K562 (cell line): Measurements from ENCODE around the gene EYA2. TPM values are rescaled to one million over a fixed set of nuclear protein-coding genes. Genes with fewer than 3 reads are reported as not detected.

Experiments used
- ATF1 ChIP-seq, 2 experiments: fragments of 450-650 bp in 1 of 2; IDR thresholded peaks; 2 replicates each; pipeline ENCODE4 v1.6.1; 2016; ENCODE audit warnings: missing compliant biosample characterization in 1 of 2, missing genetic modification characterization in 1 of 2
- BHLHE40 ChIP-seq: IDR thresholded peaks from 2 replicates; pipeline ENCODE4 v1.6.1; 2011; ENCODE audit warnings: low read length, improper control_type of control experiment
- CHCHD3 ChIP-seq: fragments of 250-450 bp; sonication (Bioruptor Pico); IDR thresholded peaks from 2 replicates; pipeline ENCODE4 v2.1.2; 2022; ENCODE audit warnings: mild to moderate bottlenecking
- CREM ChIP-seq: IDR thresholded peaks from 2 replicates; pipeline ENCODE4 v1.6.1; 2014; ENCODE audit warnings: antibody characterized with exemption, low read depth
- CSDE1 ChIP-seq, 2 experiments: fragments of 450-650 bp; IDR thresholded peaks; 2 replicates each; pipeline ENCODE4 v1.6.1; 2016; ENCODE audit warnings: mild to moderate bottlenecking in 1 of 2
- CTCF ChIP-seq, 3 experiments: IDR thresholded peaks in 2 of 3; conservative IDR thresholded peaks in 1 of 3; 2 replicates each; pipeline ENCODE4 v1.5.1; 2011 to 2012; ENCODE audit warnings: low read length in 3 of 3, mild to moderate bottlenecking in 3 of 3, control low read depth in 2 of 3, improper control_type of control experiment in 1 of 3, inconsistent platforms in 1 of 3, low read depth in 1 of 3, mixed read lengths in 1 of 3, moderate library complexity in 1 of 3; ENCODE audit not compliant: insufficient read depth in 2 of 3
- E2F6 ChIP-seq, 2 experiments: IDR thresholded peaks; 2 replicates each; pipeline ENCODE4 v1.6.1; 2011; ENCODE audit warnings: borderline replicate concordance in 1 of 2, control low read depth in 1 of 2, low read depth in 1 of 2, low read length in 1 of 2, mild to moderate bottlenecking in 1 of 2, mixed read lengths in 1 of 2, moderate library complexity in 1 of 2; ENCODE audit not compliant: insufficient read depth in 1 of 2, insufficient read length in 1 of 2, poor library complexity in 1 of 2, severe bottlenecking in 1 of 2; ENCODE audit errors: extremely low read depth in 1 of 2
- ESRRB ChIP-seq: fragments of 250-450 bp; sonication (Bioruptor Pico); IDR thresholded peaks from 2 replicates; pipeline ENCODE4 v1.5.0; 2020; ENCODE audit warnings: mild to moderate bottlenecking, moderate library complexity, borderline replicate concordance
- FOXA3 ChIP-seq, 2 experiments: fragments of 450-650 bp in 1 of 2; sonication (generic) in 1 of 2; formaldehyde crosslinking; IDR thresholded peaks in 1 of 2; conservative IDR thresholded peaks in 1 of 2; 2 replicates each; pipeline versions ENCODE4 v1.4.0 to v1.8.0; 2020 to 2022; ENCODE audit warnings: mild to moderate bottlenecking in 2 of 2, missing genetic modification reagents in 1 of 2
- KDM1A ChIP-seq, 2 experiments: fragments of 450-650 bp; IDR thresholded peaks; 2 replicates each; pipeline ENCODE4 v1.6.1; 2016; ENCODE audit warnings: mild to moderate bottlenecking in 2 of 2
- MYC ChIP-seq, 2 experiments: fragments of 250-450 bp in 1 of 2; sonication (Bioruptor Pico) in 1 of 2; IDR thresholded peaks; 2 replicates each; pipeline versions ENCODE4 v1.5.1 to v1.6.1; 2012 to 2021; ENCODE audit warnings: low read depth in 2 of 2, borderline replicate concordance in 1 of 2, improper control_type of control experiment in 1 of 2, low read length in 1 of 2, mild to moderate bottlenecking in 1 of 2, moderate library complexity in 1 of 2
- RBM17 ChIP-seq: fragments of 200-400 bp; formaldehyde crosslinking; IDR thresholded peaks from 2 replicates; pipeline ENCODE4 v1.6.1; 2017; ENCODE audit warnings: low read depth, mild to moderate bottlenecking, low read length, borderline replicate concordance
- SAFB2 ChIP-seq: fragments of 200-400 bp; formaldehyde crosslinking; IDR thresholded peaks from 2 replicates; pipeline ENCODE4 v1.6.1; 2018; ENCODE audit warnings: borderline replicate concordance, low read length, low read depth, moderate library complexity; ENCODE audit not compliant: severe bottlenecking
- THAP12 ChIP-seq: fragments of 250-450 bp; sonication (Bioruptor Pico); IDR thresholded peaks from 2 replicates; pipeline ENCODE4 v1.9.0; 2021; ENCODE audit warnings: mild to moderate bottlenecking, inconsistent platforms
- THRAP3 ChIP-seq: fragments of 450-650 bp; IDR thresholded peaks from 2 replicates; pipeline ENCODE4 v1.6.1; 2016; ENCODE audit warnings: mild to moderate bottlenecking, inconsistent platforms, borderline replicate concordance
- USF1 ChIP-seq: sonication (generic); formaldehyde crosslinking; IDR thresholded peaks from 2 replicates; pipeline ENCODE4 v1.9.0; 2022; ENCODE audit warnings: mild to moderate bottlenecking, missing genetic modification reagents
- ZNF23 ChIP-seq: fragments of 250-450 bp; sonication (Bioruptor Pico); IDR thresholded peaks from 2 replicates; pipeline ENCODE4 v1.4.0; 2020; ENCODE audit warnings: mild to moderate bottlenecking
- ZNF311 ChIP-seq: fragments of 250-450 bp; sonication (Bioruptor Pico); IDR thresholded peaks from 2 replicates; pipeline ENCODE4 v1.4.0; 2020; ENCODE audit warnings: mild to moderate bottlenecking, moderate library complexity
- ZNF398 ChIP-seq: fragments of 250-450 bp; sonication (Bioruptor Pico); IDR thresholded peaks from 2 replicates; pipeline ENCODE4 v1.8.0; 2021; ENCODE audit warnings: moderate library complexity, mild to moderate bottlenecking, inconsistent platforms
- ZNF696 ChIP-seq: fragments of 250-450 bp; sonication (Bioruptor Pico); conservative IDR thresholded peaks from 2 replicates; pipeline ENCODE4 v1.4.0; 2020; ENCODE audit warnings: mild to moderate bottlenecking, moderate library complexity
- polyA plus RNA-seq, 8 experiments: library from polyadenylated mRNA; depleted of rRNA in 4 of 8; stranded (reverse) in 5 of 8; unstranded in 3 of 8; fragments of >200 nt; fragmentation: Nextera tagmentation in 2 of 8; fragmentation: Illumina TruSeq in 1 of 8; extraction: Ambion mirVana in 2 of 8; extraction: Trizol in 1 of 8; gene quantifications; 2 replicates each; pipeline versions ENCODE4 v1.2.1 to v1.2.3, GENCODE V29; 2011 to 2014; ENCODE audit warnings: inconsistent platforms in 1 of 8, missing spikeins in 1 of 8
- total RNA-seq, 7 experiments: library from RNA; depleted of rRNA in 6 of 7; stranded (reverse); fragments of >200 nt in 6 of 7; fragmentation: Illumina TruSeq in 2 of 7; extraction: Trizol in 2 of 7; gene quantifications; 2 replicates each; pipeline versions ENCODE4 v1.2.1 to v1.2.3, GENCODE V29; 2011 to 2021; ENCODE audit warnings: low replicate concordance in 1 of 7

EYA2 gene
- total and polyA plus RNA-seq, 9 of the 15 experiments (the other 6 are each of a cell fraction or from before 2014, with no cell fraction given): 0.03 TPM; not detected in 8

GRCh38 chr20:47220161-47220582 is 325.5 kb downstream of the EYA2 start (continued):
- TF ChIP-seq CSDE1 (IDR thresholded peaks at IDR 0.05) (no peak), USF1 (CRISPR knock-in tag) (no peak), ZNF696 (CRISPR knock-in tag) (no peak), ATF1 (CRISPR knock-in tag; IDR thresholded peaks at IDR 0.05) (no peak), ATF1 (tag; IDR thresholded peaks at IDR 0.05) (no peak), RBM17 (no peak), CHCHD3 (CRISPR knock-in tag) (no peak), CTCF (IDR thresholded peaks at IDR 0.05 in 2 of 3, conservative IDR thresholded peaks at IDR 0.05 in 1 of 3; ENCODE audit: insufficient read depth in 2 of 3, low read depth in 1 of 3, low read length in 3 of 3) (peak; percentile 65 to 72 (median 68)), MYC (IDR thresholded peaks at IDR 0.05; ENCODE audit: low read depth, low read length) (no peak), MYC (CRISPR knock-in tag; IDR thresholded peaks at IDR 0.05; ENCODE audit: borderline replicate concordance, low read depth) (no peak), ZNF398 (CRISPR knock-in tag) (no peak), E2F6 (IDR thresholded peaks at IDR 0.05; ENCODE audit: borderline replicate concordance in 1 of 2, extremely low read depth in 1 of 2, insufficient read depth in 1 of 2, insufficient read length in 1 of 2, low read depth in 1 of 2, low read length in 1 of 2, poor library complexity in 1 of 2, severe bottlenecking in 1 of 2) (no peak), SAFB2 (no peak), FOXA3 (CRISPR knock-in tag; conservative IDR thresholded peaks at IDR 0.05 in 1 of 2, IDR thresholded peaks at IDR 0.05 in 1 of 2) (no peak), THRAP3 (no peak), KDM1A (IDR thresholded peaks at IDR 0.05) (no peak), ZNF23 (no peak), ZNF311 (CRISPR knock-in tag) (no peak), ESRRB (no peak), BHLHE40 (no peak), CREM (no peak), THAP12 (CRISPR knock-in tag) (no peak)
